GM21515 (cell line): ENCODE results near the gene NAA11.
"Not testable (repeated sequence)": the region's sequence is repeated elsewhere in the genome, so short reads cannot be mapped to it uniquely, and the experiment has no call there.

Experiments used
- ATAC-seq: cut with Tn5 transposase; IDR thresholded peaks from one replicate; pipeline ENCODE4 v1.9.1; 2021; ENCODE audit not compliant: unreplicated experiment

The NAA11 gene

GRCh38 chr4:79311279-79311678 lies 14.6 kb downstream of the NAA11 start:
- ATAC-seq, result no peak

GRCh38 chr4:79308971-79309370 lies 16.9 kb downstream of the NAA11 start:
- ATAC-seq, result no peak

- ATAC-seq, result no peak
These were observed 17.7 kb downstream of the NAA11 start for GRCh38 chr4:79308137-79308536.

GRCh38 chr4:79306795-79307194 lies 19.1 kb downstream of the NAA11 start:
- no peak for ATAC-seq

GRCh38 chr4:79300280-79300679 lies 25.6 kb downstream of the NAA11 start:
- no peak for ATAC-seq

GRCh38 chr4:79298484-79298883 lies 27.4 kb downstream of the NAA11 start:
- no peak for ATAC-seq

GRCh38 chr4:79298027-79298426 lies 27.8 kb downstream of the NAA11 start:
- ATAC-seq, result no peak

- ATAC-seq, result no peak
These were observed 28.4 kb downstream of the NAA11 start for GRCh38 chr4:79297479-79297878.

- no peak for ATAC-seq
These were observed 29.0 kb downstream of the NAA11 start for GRCh38 chr4:79296768-79297428.

GRCh38 chr4:79295086-79295485 lies 30.8 kb downstream of the NAA11 start:
- ATAC-seq, result no peak

- ATAC-seq, result no peak
These were observed 31.8 kb downstream of the NAA11 start for GRCh38 chr4:79294064-79294463.

GRCh38 chr4:79292008-79292407 lies 33.9 kb downstream of the NAA11 start:
- no peak for ATAC-seq

GRCh38 chr4:79290376-79290775 lies 35.5 kb downstream of the NAA11 start:
- no peak for ATAC-seq

- ATAC-seq, result no peak
These were observed 37.7 kb downstream of the NAA11 start for GRCh38 chr4:79288185-79288584.

- ATAC-seq, result no peak
These were observed 38.1 kb downstream of the NAA11 start for GRCh38 chr4:79287718-79288117.

- no peak for ATAC-seq
These were observed 38.8 kb downstream of the NAA11 start for GRCh38 chr4:79287076-79287475.

GRCh38 chr4:79281566-79282359 lies 44.1 kb downstream of the NAA11 start:
- no peak for ATAC-seq

GRCh38 chr4:79277467-79277866 lies 48.4 kb downstream of the NAA11 start:
- not testable (repeated sequence) for ATAC-seq

- no peak for ATAC-seq
These were observed 51.9 kb downstream of the NAA11 start for GRCh38 chr4:79273915-79274314.

- no peak for ATAC-seq
These were observed 53.1 kb downstream of the NAA11 start for GRCh38 chr4:79272761-79273160.

GRCh38 chr4:79272126-79272525 lies 53.7 kb downstream of the NAA11 start:
- ATAC-seq, result no peak

- no peak for ATAC-seq
These were observed 58.2 kb downstream of the NAA11 start for GRCh38 chr4:79267671-79268070.
